ENCODE measurements around the gene PTS.

Gene PTS

DNA sequence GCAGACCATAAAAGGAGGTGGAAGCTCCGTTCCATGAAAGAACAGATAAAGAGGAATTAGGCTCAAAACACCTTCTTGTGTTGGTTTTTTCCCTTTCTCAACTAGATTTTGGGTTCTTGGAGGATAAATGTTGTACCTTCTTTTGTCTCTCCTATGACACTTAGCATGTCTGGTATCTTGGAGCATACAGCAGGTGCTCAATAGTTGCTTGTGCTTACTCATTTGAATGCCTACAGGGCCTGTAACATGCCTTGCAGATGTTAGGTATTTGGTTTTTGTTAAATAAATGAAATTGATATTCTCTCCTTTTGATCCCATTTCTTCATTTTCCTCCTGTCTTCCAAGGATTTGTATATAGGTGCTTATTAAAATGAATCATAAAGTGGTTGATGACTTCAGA lies 50.8 kb downstream of the PTS start:
- WGBS, 2 experiments (ENCODE audit: insufficient coverage in 2 of 2): 88% methylated on average over 1 of the region's 1 CpG
- Histone ChIP-seq H3K4me1 (ENCODE audit: control insufficient read depth, insufficient read depth, low read length, poor library complexity, severe bottlenecking) (peaks cover 21% of the 10 kb centered on the region), H3K4me3 (ENCODE audit: extremely low read depth, insufficient read depth, low read length, poor library complexity, severe bottlenecking) (no peak overlapping the region), H3K36me3 (ENCODE audit: control insufficient read depth, insufficient read depth, low read length) (no peaks in the 10 kb centered on the region), H3K9me3 (ENCODE audit: control insufficient read depth, low read length) (no peaks in the 10 kb centered on the region), H3K27ac (ENCODE audit: low read depth, low read length, severe bottlenecking) (no peak overlapping the region)

DNA sequence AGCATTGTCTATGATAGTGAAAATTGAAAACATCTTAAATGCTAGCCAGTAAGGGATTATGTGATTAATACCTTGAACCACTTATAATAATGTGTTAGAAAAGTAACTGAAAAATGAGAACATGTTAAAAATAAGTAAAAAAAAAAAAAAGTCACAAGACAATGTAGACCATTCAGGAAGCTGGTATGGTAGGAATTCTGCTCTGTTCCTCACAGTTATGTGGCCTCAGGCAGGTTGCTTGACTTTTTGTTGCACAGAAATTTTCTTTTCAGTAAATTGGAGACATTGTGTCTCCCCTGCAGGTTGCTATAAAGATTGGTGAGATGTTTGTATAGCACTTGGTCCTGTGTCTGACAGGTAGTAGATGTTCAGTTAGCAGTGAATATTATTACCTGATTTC lies 51.7 kb downstream of the PTS start:
- H3K27ac ChIP-seq (ENCODE audit: low read depth, low read length, severe bottlenecking): peak overlapping the region; percentile 51
- no peak overlapping the region for H3K4me3 ChIP-seq (ENCODE audit: extremely low read depth, insufficient read depth, low read length, poor library complexity, severe bottlenecking)
- peaks cover 21% of the 10 kb centered on the region for H3K4me1 ChIP-seq (ENCODE audit: control insufficient read depth, insufficient read depth, low read length, poor library complexity, severe bottlenecking)
- H3K36me3 ChIP-seq (ENCODE audit: control insufficient read depth, insufficient read depth, low read length): no peaks in the 10 kb centered on the region
- no peaks in the 10 kb centered on the region for H3K9me3 ChIP-seq (ENCODE audit: control insufficient read depth, low read length)

DNA sequence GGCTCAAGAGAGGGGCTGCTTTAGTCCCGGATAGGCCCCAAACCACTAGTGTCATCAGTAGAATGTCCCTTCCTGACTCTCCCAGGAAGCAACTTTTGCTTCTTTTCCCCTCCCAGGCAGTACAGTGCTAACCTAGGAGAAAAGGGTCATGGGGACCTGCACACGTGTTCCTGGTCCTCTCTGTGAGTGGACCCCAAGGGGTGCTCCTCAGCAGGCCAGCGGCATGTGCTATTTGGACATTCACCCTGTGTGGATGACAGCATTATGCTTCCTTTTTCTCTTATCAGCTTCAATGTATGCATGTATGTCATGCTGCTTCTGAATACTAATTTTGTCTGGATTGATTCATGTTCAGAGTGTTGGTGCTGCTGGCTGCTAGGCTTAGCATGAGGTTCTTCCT lies 52.6 kb downstream of the PTS start:
- Histone ChIP-seq H3K4me3 (ENCODE audit: extremely low read depth, insufficient read depth, low read length, poor library complexity, severe bottlenecking) (no peak overlapping the region), H3K27ac (ENCODE audit: low read depth, low read length, severe bottlenecking) (no peak overlapping the region), H3K9me3 (ENCODE audit: control insufficient read depth, low read length) (no peaks in the 10 kb centered on the region), H3K4me1 (ENCODE audit: control insufficient read depth, insufficient read depth, low read length, poor library complexity, severe bottlenecking) (peaks cover 21% of the 10 kb centered on the region), H3K36me3 (ENCODE audit: control insufficient read depth, insufficient read depth, low read length) (no peaks in the 10 kb centered on the region)
- 0 to 44% methylated on average over 1 to 2 of the region's 3 CpGs for WGBS, 2 experiments (ENCODE audit: insufficient coverage in 2 of 2)

DNA sequence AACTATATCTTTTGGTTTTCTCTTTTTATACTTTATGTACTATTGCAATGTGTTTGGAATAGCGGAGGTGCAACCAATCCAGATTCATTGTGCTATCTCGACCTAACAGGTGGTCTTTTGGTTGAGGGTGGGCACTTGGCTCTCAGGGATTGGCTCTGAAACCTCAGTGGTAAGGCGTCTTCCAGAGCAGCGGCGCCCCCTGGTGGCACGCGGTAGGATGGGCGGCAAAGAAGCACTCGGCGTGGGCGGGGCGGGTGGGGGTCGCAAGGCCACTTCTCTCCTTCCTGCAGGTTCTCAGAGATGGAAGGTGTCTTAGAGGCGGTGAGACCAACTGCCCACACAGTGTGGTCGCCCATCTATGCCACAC lies 53.7 kb downstream of the PTS start:
- Histone ChIP-seq H3K9me3 (ENCODE audit: control insufficient read depth, low read length) (no peaks in the 10 kb centered on the region), H3K27ac (ENCODE audit: low read depth, low read length, severe bottlenecking) (no peak overlapping the region), H3K4me1 (ENCODE audit: control insufficient read depth, insufficient read depth, low read length, poor library complexity, severe bottlenecking) (peaks cover 21% of the 10 kb centered on the region), H3K4me3 (ENCODE audit: extremely low read depth, insufficient read depth, low read length, poor library complexity, severe bottlenecking) (no peak overlapping the region), H3K36me3 (ENCODE audit: control insufficient read depth, insufficient read depth, low read length) (no peaks in the 10 kb centered on the region)
- 42 to 60% methylated on average over 1 to 13 of the region's 15 CpGs for WGBS, 2 experiments (ENCODE audit: insufficient coverage in 2 of 2)

DNA sequence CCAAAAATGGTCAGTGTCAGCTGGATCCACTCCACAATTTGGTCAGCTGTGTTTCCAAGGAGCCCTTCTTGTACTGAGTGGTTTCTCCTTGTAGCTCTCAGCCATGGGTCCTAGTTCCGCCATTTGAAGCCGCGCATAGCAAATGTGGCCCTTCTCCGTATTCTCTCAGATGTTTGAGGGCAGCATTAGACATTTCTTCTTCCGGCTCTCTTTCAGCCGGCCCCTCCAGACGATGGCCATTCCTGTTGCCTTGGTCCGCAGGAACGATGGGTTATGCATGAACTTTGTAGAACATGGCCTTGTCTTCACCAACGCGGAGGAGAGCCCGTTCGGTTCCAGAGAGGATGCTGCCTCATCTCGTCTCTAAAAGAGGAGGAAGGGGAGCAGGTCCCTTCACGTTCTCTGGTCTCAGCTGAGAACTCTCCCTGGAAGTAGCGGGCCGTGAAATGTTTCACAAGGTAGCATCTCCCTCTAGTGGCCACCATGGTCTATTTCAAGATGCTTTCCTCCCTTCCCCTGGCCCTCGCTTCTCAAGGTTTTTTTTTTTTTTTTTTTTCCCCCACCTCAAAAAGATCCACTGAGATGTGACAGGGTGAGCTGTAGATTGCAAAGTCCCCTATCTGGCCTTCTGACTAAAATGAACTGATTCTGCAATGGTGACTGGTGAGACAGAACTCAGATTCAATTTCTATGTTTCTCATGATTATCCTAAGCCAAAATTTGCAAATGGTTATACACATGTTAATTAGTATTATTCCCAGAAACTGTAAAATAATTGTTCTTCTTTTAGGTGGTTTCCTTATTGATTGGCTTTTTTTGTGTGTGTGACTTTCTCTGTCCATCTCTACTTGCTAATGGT lies 54.3 kb downstream of the PTS start:
- 40 to 47% methylated on average over 10 to 15 of the region's 18 CpGs for WGBS, 2 experiments (ENCODE audit: insufficient coverage in 2 of 2)
- Histone ChIP-seq H3K4me1 (ENCODE audit: control insufficient read depth, insufficient read depth, low read length, poor library complexity, severe bottlenecking) (peaks cover 21% of the 10 kb centered on the region), H3K27ac (ENCODE audit: low read depth, low read length, severe bottlenecking) (no peak overlapping the region), H3K9me3 (ENCODE audit: control insufficient read depth, low read length) (no peaks in the 10 kb centered on the region), H3K36me3 (ENCODE audit: control insufficient read depth, insufficient read depth, low read length) (no peaks in the 10 kb centered on the region), H3K4me3 (ENCODE audit: extremely low read depth, insufficient read depth, low read length, poor library complexity, severe bottlenecking) (no peak overlapping the region)

DNA sequence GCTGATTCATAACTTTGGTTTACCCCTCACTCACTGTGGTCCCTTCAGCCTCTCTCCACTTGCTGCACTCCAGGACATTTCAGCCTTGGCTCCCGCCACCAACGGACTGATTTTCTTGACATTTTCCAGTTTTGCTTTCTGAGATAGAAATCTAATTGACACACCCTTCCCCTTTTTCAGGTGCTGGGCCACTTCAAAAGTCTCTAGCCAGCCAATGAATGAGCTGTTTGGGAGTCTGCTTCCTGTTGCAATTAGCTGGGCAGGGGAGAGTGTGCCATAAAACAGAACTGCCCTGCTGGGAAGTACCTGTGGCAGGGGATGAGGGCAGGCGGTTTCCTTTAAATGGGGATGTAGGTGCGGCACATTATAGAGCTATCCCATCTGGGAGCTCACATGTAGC lies 55.5 kb downstream of the PTS start:
- Histone ChIP-seq H3K4me3 (ENCODE audit: extremely low read depth, insufficient read depth, low read length, poor library complexity, severe bottlenecking) (no peak overlapping the region), H3K9me3 (ENCODE audit: control insufficient read depth, low read length) (no peaks in the 10 kb centered on the region), H3K36me3 (ENCODE audit: control insufficient read depth, insufficient read depth, low read length) (no peaks in the 10 kb centered on the region), H3K4me1 (ENCODE audit: control insufficient read depth, insufficient read depth, low read length, poor library complexity, severe bottlenecking) (peaks cover 16% of the 10 kb centered on the region), H3K27ac (ENCODE audit: low read depth, low read length, severe bottlenecking) (no peak overlapping the region)
- WGBS, 2 experiments (ENCODE audit: insufficient coverage in 2 of 2): 100% methylated on average over 4 of the region's 4 CpGs
